Posterior cingulate gyrus (tissue), 11 donors: ENCODE results near the gene PPM1E.
"Not testable (repeated sequence)": the region's sequence is repeated elsewhere in the genome, so short reads cannot be mapped to it uniquely, and the experiment has no call there.

Source experiments
- DNase-seq, 10 donors: peaks; one replicate each; pipeline versions ENCODE4 v3.0.0 to v3.0.0-alpha.2; 2020 to 2021; ENCODE audit warnings: mixed read lengths in 3 of 10
- intact Hi-C: fragments of 100-400 bp; cut with DNase I; formaldehyde crosslinking; loops from one replicate; pipeline ENCODE4 v1.15.1; 2023

The PPM1E gene

DNA sequence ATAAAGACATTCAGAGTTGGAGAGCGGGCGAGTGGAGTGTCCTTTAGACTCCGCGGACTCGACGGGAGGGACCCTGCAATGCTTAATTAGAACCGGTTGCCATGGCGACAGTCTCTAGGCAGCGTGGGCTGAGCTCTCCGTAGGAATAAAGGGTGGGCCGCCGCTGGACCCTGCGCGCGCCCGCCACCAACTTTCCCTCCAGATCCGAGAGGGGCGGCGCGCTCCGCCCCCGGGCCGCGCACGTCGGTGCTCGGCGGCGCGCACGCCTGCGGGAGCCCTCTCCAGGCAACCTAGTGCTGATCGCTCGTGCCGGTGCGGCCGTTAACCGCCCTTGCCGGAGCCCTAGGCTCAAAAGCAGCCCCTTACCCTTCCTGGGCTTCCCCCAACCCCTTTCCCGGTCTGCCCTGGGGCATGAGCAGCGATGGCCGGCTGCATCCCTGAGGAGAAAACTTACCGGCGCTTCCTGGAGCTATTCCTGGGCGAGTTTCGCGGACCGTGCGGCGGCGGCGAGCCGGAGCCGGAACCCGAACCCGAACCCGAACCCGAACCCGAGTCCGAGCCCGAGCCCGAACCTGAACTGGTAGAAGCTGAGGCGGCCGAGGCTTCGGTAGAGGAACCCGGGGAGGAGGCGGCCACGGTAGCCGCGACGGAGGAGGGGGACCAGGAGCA lies at the start of gene PPM1E:
PPM1E (plus strand) TSS at position 278 of the 669 bp plus-strand sequence.
- DNase-seq: peak; percentile 36 to 93 (median 64)
- intact Hi-C loops: no loop called here

- peak in 1 of 10 donors; percentile 2 for DNase-seq
- intact Hi-C loops: no loop called here
These were observed 49.1 kb upstream of the PPM1E start for GRCh38 chr17:58706351-58707140.

GRCh38 chr17:58710948-58711552 lies 44.6 kb upstream of the PPM1E start:
- intact Hi-C loops: loop anchor here (1.0 kb wide), 1 partner anchor 294 kb away; no protein-coding TSS in a partner anchor
- DNase-seq: no peak

DNA sequence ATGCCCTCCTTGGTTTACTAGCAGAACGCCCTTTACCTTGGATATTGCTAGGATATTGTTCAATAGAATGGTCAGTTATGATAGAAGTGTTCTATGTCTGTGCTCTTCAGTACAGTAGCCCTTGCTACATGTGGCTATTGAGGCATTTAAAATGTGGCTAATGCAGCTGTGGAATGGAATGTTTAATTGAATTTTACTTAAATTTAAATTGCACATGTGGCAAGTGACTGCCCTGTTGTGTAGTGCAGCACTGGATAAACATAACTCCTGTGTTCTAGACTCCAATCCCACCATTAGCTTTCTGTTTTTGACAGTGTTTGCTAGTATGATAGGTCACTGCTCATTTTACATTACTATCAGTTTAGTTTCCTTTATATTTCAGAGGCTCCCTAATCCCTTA lies 33.4 kb upstream of the PPM1E start:
- no peak for DNase-seq
- intact Hi-C loops: no loop called here

DNA sequence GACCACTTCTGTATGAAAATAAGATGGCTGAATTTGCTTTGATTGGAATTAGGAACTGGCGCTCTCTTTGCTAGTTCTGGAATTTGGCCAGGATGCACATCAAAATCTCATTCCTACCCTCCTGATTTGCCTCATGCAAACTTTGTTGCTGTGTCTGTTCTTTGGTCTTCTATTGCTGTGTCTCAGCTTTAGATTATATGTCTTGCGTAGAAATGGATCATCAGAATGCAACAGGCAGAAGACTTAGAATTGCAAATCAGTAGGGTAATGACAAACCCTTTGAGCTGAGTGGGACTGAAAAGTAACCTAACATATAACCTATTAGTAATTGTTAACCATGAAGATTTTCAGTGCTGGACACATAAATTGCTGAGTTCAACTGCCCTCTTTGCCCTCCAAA lies 33.0 kb upstream of the PPM1E start:
- DNase-seq: no peak
- intact Hi-C loops: no loop called here

- no peak for DNase-seq
- intact Hi-C loops: no loop called here
These were observed 26.9 kb upstream of the PPM1E start for GRCh38 chr17:58728798-58729197.

DNA sequence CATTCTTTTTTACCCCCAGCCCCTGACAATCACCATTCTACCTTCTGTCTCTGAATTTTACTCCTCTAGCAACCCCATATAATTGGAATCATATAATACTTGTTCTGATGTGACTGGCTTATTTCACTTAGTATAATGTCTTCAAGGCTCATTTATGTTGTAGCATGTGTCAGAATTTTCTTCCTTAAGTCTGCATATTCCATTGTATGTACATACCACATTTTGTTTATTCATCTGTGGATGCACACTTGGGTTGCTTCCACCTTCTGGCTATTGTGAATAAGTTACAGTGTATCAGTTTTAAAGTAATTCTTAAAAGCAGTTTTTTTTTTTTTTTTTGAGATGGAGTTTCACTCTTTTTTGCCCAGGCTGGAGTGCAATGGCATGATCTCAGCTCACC lies 24.7 kb upstream of the PPM1E start:
- DNase-seq: no peak
- intact Hi-C loops: no loop called here

DNA sequence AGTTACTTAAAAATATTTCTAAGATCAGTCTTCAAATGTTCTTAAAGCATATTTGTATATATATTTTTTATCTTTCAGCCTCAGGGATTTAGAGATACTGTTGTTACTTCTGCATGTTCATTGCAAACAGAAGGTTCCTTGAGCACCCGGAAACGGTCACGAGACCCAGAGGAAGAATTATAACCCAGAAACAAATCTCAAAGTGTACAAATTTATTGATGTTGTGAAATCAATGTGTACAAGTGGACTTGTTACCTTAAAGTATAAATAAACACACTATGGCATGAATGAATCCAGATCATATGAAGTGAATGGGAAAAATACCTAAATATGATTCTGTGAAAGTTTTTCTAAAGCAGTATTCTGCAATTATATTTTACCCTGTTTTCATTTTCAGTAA lies 21.6 kb upstream of the PPM1E start:
- intact Hi-C loops: no loop called here
- DNase-seq: no peak

DNA sequence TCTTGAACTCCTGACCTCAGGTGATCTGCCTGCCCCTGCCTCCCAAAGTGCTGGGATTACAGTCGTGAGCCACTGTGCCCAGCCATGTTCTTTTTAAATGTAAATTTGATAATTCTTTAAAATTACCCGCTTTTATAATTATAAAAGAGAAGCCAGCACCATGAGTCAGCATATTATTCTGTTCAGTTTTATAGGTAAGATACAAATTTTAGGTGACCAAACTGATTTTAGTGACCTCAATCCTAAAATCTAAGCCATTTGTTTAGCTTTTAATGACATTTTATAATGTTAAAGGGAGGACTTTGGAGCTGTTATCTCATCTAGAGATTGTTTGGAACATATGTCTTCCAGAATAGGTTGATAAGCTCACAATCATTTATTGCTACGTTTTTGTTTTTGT lies 20.8 kb upstream of the PPM1E start:
- no peak for DNase-seq
- intact Hi-C loops: no loop called here

- no peak for DNase-seq
- intact Hi-C loops: no loop called here
These were observed 14.5 kb upstream of the PPM1E start for GRCh38 chr17:58741121-58741625.

DNA sequence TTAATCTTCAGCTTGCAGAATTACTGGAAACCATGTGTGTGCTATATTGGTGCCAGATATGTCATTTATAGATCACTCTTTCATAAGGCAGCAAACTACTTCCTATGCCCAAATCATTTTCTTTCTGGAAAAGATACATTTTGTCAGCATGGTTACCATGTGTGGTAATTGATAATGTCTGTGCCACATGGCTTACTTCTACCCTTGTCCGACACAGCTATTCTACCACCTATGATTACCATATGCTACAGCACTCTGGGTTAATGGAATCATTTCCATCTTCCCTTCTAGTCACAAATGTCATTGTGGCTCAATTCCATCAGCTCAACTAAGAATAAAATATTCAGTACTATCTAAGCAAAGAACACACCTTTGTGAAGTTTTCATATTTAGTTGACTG lies 8.0 kb upstream of the PPM1E start:
- DNase-seq: no peak
- intact Hi-C loops: no loop called here

- DNase-seq, intact Hi-C loops: not testable (repeated sequence)
These were observed 6.0 kb upstream of the PPM1E start for GRCh38 chr17:58749627-58750026.

DNA sequence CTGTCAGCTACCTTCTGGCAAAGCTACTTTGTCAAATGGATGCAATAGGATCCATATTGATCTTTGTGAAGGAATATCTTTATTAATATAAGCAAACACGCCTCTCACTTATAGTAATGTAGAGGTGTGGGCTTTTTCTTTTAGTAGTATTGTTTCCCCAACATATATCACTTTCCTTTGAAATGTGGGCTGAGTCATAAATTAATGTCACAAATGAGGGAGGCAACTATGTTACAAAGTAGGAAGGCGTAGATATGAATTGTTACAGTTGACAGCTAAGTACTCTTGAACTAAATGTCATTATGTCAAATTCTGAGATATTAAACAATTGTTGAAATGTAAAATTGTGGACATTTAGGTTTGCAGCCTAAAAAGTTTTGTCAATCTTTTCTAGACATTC lies 2.6 kb upstream of the PPM1E start:
- intact Hi-C loops: no loop called here
- DNase-seq: no peak

DNA sequence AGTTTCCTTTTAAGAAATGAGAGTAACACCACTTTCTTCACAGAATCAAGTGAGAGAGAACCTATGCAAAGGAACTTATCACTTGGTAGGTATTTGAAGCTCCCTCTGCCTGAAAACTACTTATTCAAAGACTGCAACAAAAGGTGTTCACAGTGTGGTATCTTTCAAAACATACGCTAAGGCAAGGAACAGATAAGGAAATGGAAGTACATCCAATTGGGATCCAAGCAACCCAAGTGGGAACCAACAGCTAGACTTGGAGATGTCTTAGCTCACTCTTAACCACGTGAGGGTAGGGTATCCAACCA lies 431 bp upstream of the PPM1E start:
- DNase-seq: no peak
- intact Hi-C loops: no loop called here

DNA sequence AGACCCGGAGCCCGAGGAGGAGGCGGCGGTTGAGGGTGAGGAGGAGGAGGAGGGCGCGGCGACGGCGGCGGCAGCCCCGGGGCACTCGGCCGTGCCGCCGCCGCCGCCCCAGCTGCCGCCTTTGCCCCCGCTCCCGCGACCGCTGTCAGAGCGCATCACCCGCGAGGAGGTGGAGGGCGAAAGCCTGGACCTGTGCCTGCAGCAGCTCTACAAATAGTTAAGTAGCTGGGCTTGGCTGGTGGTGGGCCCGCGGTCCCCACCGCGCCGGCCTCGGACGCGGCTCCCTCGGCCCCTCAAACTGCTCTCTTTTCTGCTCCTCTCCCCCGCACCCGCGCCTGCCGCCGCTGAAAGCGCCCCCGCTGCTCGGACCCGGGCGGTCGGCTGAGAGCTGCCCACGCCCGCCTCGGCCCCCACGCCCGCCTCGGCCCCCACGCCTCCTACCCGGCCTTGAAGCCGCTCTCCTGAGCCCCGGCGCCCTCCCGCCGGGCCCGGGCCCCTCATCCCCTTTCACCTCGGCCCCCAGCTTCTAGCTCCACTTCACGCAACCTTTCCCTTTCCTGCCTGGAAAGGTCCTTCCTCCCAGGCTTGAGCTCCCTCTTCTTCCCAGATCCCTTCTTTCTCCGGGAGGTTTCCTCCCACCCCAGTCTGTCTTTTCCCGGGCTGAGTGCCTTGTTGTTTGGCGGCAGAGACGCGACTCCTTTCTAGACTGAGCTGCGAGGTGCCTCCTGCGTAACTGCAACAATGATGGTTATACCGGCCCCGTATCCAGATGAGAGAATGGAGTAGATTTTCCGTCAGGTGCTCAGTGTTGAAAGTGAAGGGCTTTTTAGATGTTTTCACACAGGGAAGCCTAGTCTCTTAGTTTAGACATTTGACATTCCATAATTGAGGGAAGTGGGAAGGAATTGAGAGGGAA lies 850 bp downstream of the PPM1E start:
- peak in 7 of 10 donors; percentile 24 to 80 (median 29) for DNase-seq
- intact Hi-C loops: no loop called here

GRCh38 chr17:58757162-58757613 lies 1.5 kb downstream of the PPM1E start:
- DNase-seq: no peak
- intact Hi-C loops: no loop called here

GRCh38 chr17:58758890-58759289 lies 3.2 kb downstream of the PPM1E start:
- intact Hi-C loops: no loop called here
- no peak for DNase-seq

GRCh38 chr17:58759522-58759921 lies 3.9 kb downstream of the PPM1E start:
- no peak for DNase-seq
- intact Hi-C loops: no loop called here

- intact Hi-C loops: no loop called here
- no peak for DNase-seq
These were observed 4.6 kb downstream of the PPM1E start for GRCh38 chr17:58760248-58760647.

DNA sequence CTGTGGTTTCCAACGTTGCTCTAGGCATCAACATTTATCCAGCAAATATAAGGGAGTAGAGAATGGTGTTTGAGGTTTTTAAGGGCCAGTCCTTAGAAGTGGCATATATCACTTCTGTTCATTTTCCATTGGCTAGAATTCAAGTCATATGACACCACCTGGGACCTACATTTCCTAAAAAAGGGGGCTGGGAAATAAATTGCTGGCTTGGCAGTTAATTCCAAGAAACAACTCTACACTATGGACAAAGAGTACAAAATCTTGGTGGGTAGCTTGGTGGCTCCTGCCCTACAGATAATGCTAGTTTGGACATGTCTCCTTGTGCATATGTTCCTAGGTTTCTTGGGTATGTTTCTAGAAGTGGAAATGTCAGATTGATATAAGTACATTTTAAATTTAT lies 7.6 kb downstream of the PPM1E start:
- DNase-seq: no peak
- intact Hi-C loops: no loop called here

GRCh38 chr17:58764373-58764772 lies 8.7 kb downstream of the PPM1E start:
- intact Hi-C loops: no loop called here
- DNase-seq: no peak
